ENCODE data around the gene CLASP1.

- TF ChIP-seq CTCF (IDR thresholded peaks at IDR 0.05), result no peak
- TF ChIP-seq POLR2A (IDR thresholded peaks at IDR 0.05), result no peak
Measured at GRCh38 chr2:121536347-121536746, 112.9 kb downstream of the CLASP1 start.
